ENCODE results near the gene AGAP4.
"Not testable (repeated sequence)": the region's sequence is repeated elsewhere in the genome, so short reads cannot be mapped to it uniquely, and the experiment has no call there.

The AGAP4 gene

DNA sequence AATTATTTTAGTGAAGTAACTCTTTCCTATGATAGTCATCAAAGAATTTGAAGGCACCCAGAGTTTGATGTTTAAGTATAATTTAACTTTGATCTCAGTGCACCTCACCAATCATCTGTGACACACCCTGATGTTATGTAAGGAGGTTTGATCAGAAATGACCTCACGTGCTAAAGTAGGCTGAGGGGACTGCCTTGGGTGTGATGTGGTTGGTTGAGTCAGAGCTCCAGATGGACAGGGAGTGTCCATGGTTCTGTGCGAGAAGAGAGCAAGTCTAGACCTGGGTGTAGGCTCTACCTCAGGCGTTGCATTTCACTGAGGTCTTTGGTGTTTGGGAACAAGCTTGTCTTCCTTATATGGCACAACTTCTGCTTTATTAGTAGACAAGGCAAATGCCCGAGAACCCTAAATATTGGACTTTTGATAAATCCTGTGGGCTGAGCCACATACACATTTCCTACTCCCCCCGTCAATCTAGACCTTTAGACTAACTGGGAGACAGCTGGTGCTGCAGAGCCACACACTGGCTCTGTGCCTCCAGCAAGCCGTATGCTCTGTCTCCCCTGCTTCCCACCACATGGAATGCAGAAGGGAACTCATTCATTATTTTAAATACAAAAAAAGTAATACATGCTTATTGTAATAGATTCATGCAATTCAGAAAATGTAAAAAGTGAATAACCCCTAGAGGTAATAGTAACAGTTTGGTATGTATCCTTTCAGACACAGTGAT lies 56.4 kb downstream of the AGAP4 start:
- in situ Hi-C loops (cut with MboI; ENCODE audit: low sequenced_read_pairs), result not testable (repeated sequence)

DNA sequence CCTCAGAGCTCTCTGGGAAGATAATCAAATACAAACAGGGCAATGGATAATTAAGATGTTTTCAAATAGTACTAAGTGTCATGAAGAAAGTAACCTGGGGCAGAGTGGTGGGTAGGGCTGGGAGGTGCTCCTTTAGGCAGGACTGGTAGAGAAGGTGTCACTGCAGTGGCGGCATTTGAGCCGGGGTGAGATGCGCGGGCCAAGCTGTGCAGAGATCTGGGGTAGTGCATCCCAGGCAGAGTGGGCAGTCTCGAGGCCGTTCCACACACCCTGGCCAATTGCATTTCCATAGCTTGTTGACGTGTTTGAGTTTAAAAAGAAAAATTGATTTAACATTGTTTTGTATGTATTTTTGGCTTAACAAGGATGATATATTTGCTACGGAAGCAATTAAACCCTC lies 57.3 kb downstream of the AGAP4 start:
- in situ Hi-C loops (cut with MboI; ENCODE audit: low sequenced_read_pairs), result not testable (repeated sequence)

DNA sequence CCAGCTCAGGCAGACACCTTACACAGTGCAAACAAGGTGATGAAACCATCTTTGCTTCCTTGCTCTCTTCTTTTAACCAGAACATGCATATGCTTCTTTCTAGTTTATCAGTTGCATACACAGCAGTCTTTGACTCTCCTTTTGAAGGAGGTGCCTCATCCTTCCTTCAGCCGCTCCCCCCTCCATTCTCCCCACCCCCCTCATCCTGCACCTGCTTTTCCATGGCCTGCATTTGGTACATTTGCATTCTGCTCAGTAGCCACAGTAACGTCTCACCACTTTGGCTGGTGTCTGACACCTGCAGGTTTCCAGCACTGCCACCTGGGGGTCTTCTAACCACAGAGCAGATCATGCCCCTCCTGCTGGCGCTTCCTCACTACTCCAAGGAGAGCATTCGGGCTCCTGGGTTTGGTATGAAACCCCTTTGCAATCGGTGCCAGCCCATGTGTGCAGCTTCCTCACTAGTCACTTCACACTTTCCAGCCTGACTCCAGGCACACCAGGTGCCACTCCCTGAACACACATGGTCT lies 60.0 kb downstream of the AGAP4 start:
- in situ Hi-C loops (cut with MboI; ENCODE audit: low sequenced_read_pairs), result not testable (repeated sequence)

DNA sequence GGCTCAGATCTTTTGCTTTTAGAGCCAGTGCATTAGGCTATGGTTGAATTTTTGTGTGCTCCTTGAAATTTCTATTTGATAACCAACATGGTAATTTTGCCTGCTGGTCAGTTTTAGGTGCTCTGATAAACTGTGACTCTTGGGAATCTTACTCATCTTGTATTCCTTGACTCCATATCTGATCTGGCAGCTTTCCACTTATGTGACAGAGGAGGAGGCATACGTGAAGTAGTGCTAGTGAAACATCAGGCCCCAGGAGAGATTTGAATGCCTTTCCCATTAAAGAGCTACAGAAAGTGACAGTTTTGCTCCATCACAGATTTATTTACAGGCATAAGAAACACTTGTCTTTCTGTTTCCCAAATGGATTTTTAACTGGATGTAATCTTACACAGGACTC lies 61.1 kb downstream of the AGAP4 start:
- in situ Hi-C loops (cut with MboI; ENCODE audit: low sequenced_read_pairs), result not testable (repeated sequence)
